IPS-15b (cell line): ENCODE measurements around the gene RAD51B.

ENCODE experiments used
- H3K27me3 ChIP-seq: one replicate; pipeline ENCODE4 v1.6.1; 2013; ENCODE audit warnings: low read length; ENCODE audit not compliant: control insufficient read depth, insufficient read depth
- H3K36me3 ChIP-seq: one replicate; pipeline ENCODE4 v1.6.1; 2013; ENCODE audit warnings: low read length; ENCODE audit not compliant: control insufficient read depth, insufficient read depth
- H3K4me1 ChIP-seq: one replicate; pipeline ENCODE4 v1.6.1; 2013; ENCODE audit warnings: mild to moderate bottlenecking, low read length; ENCODE audit not compliant: control insufficient read depth, insufficient read depth
- H3K4me3 ChIP-seq: one replicate; pipeline ENCODE4 v1.5.1; 2013; ENCODE audit warnings: low read depth, low read length
- H3K9ac ChIP-seq: one replicate; pipeline ENCODE4 v1.6.1; 2013; ENCODE audit warnings: low read depth, mild to moderate bottlenecking, low read length
- H3K9me3 ChIP-seq: one replicate; pipeline ENCODE4 v1.6.1; 2013; ENCODE audit warnings: mild to moderate bottlenecking, low read length; ENCODE audit not compliant: control insufficient read depth, insufficient read depth

The RAD51B gene

GRCh38 chr14:68671909-68672308 is 852.3 kb downstream of the RAD51B start:
- no peaks in the 10 kb centered on the region for H3K36me3 ChIP-seq
- no peak overlapping the region for H3K4me3 ChIP-seq
- no peaks in the 10 kb centered on the region for H3K27me3 ChIP-seq
- no peak overlapping the region for H3K9ac ChIP-seq
- H3K4me1 ChIP-seq: no peaks in the 10 kb centered on the region
- H3K9me3 ChIP-seq: no peaks in the 10 kb centered on the region

- H3K9me3 ChIP-seq: no peaks in the 10 kb centered on the region
These were observed 853.2 kb downstream of the RAD51B start for GRCh38 chr14:68672609-68673285.

GRCh38 chr14:68673464-68673863 is 853.9 kb downstream of the RAD51B start:
- no peaks in the 10 kb centered on the region for H3K4me1 ChIP-seq
- H3K4me3 ChIP-seq: no peak overlapping the region
- H3K9me3 ChIP-seq: no peaks in the 10 kb centered on the region
- no peaks in the 10 kb centered on the region for H3K36me3 ChIP-seq
- H3K9ac ChIP-seq: no peak overlapping the region
- H3K27me3 ChIP-seq: no peaks in the 10 kb centered on the region

More at GRCh38 chr14:68672609-68673285, 853.2 kb downstream of the RAD51B start:
- H3K4me1 ChIP-seq: no peaks in the 10 kb centered on the region
- H3K4me3 ChIP-seq: no peak overlapping the region
- no peaks in the 10 kb centered on the region for H3K36me3 ChIP-seq
- no peak overlapping the region for H3K9ac ChIP-seq
- no peaks in the 10 kb centered on the region for H3K27me3 ChIP-seq

- no peak overlapping the region for H3K9ac ChIP-seq
- no peak overlapping the region for H3K4me3 ChIP-seq
- H3K4me1 ChIP-seq: no peaks in the 10 kb centered on the region
- no peaks in the 10 kb centered on the region for H3K9me3 ChIP-seq
- H3K27me3 ChIP-seq: no peaks in the 10 kb centered on the region
- H3K36me3 ChIP-seq: no peaks in the 10 kb centered on the region
These were observed 855.1 kb downstream of the RAD51B start for GRCh38 chr14:68674538-68675232.

GRCh38 chr14:68675233-68675577 is 855.6 kb downstream of the RAD51B start:
- no peaks in the 10 kb centered on the region for H3K4me1 ChIP-seq
- H3K9me3 ChIP-seq: no peaks in the 10 kb centered on the region
- no peak overlapping the region for H3K9ac ChIP-seq

GRCh38 chr14:68676511-68676943 is 856.9 kb downstream of the RAD51B start:
- no peak overlapping the region for H3K9ac ChIP-seq
- H3K9me3 ChIP-seq: no peaks in the 10 kb centered on the region
- no peaks in the 10 kb centered on the region for H3K4me1 ChIP-seq
- no peaks in the 10 kb centered on the region for H3K36me3 ChIP-seq
- H3K4me3 ChIP-seq: no peak overlapping the region
- H3K27me3 ChIP-seq: no peaks in the 10 kb centered on the region

More at GRCh38 chr14:68675233-68675577, 855.6 kb downstream of the RAD51B start:
- H3K36me3 ChIP-seq: no peaks in the 10 kb centered on the region
- no peaks in the 10 kb centered on the region for H3K27me3 ChIP-seq
- H3K4me3 ChIP-seq: no peak overlapping the region

- Histone ChIP-seq H3K9ac (no peak overlapping the region), H3K4me3 (no peak overlapping the region), H3K36me3 (no peaks in the 10 kb centered on the region), H3K27me3 (no peaks in the 10 kb centered on the region), H3K4me1 (peaks cover 2% of the 10 kb centered on the region), H3K9me3 (no peaks in the 10 kb centered on the region)
These were observed 857.9 kb downstream of the RAD51B start for GRCh38 chr14:68677476-68677875.

- Histone ChIP-seq H3K36me3 (no peaks in the 10 kb centered on the region), H3K9ac (no peak overlapping the region), H3K4me1 (peaks cover 2% of the 10 kb centered on the region), H3K27me3 (no peaks in the 10 kb centered on the region), H3K9me3 (no peaks in the 10 kb centered on the region), H3K4me3 (no peak overlapping the region)
These were observed 858.3 kb downstream of the RAD51B start for GRCh38 chr14:68677901-68678300.

GRCh38 chr14:68678471-68678870 is 858.9 kb downstream of the RAD51B start:
- no peaks in the 10 kb centered on the region for H3K36me3 ChIP-seq
- H3K9me3 ChIP-seq: no peaks in the 10 kb centered on the region
- H3K4me1 ChIP-seq: peaks cover 2% of the 10 kb centered on the region

GRCh38 chr14:68679301-68679700 is 859.7 kb downstream of the RAD51B start:
- Histone ChIP-seq H3K9me3 (no peaks in the 10 kb centered on the region), H3K4me3 (no peak overlapping the region), H3K4me1 (peaks cover 2% of the 10 kb centered on the region), H3K27me3 (no peaks in the 10 kb centered on the region), H3K36me3 (no peaks in the 10 kb centered on the region), H3K9ac (no peak overlapping the region)

More at GRCh38 chr14:68678471-68678870, 858.9 kb downstream of the RAD51B start:
- H3K27me3 ChIP-seq: no peaks in the 10 kb centered on the region
- no peak overlapping the region for H3K4me3 ChIP-seq
- no peak overlapping the region for H3K9ac ChIP-seq

GRCh38 chr14:68679746-68680467 is 860.3 kb downstream of the RAD51B start:
- Histone ChIP-seq H3K4me3 (no peak overlapping the region), H3K27me3 (no peaks in the 10 kb centered on the region), H3K4me1 (peaks cover 2% of the 10 kb centered on the region), H3K36me3 (no peaks in the 10 kb centered on the region), H3K9me3 (no peaks in the 10 kb centered on the region), H3K9ac (no peak overlapping the region)
